SU-DHL-6 (cell line): ENCODE results near the gene CNOT8.

Experiments
- H2AFZ ChIP-seq: fragments of 200-600 bp; sonication (generic); 2 replicates; pipeline ENCODE4 v1.6.1; 2014; ENCODE audit warnings: low read depth, mild to moderate bottlenecking, moderate library complexity, mixed read lengths, antibody characterized with exemption, low read length; ENCODE audit not compliant: severe bottlenecking
- H3F3A ChIP-seq: fragments of 200-600 bp; shearing (Covaris generic); 2 replicates; pipeline ENCODE4 v1.6.0; 2016; ENCODE audit warnings: antibody characterized with exemption, mild to moderate bottlenecking; ENCODE audit not compliant: insufficient read depth
- H3K27ac ChIP-seq: fragments of 200-600 bp; sonication (generic); 2 replicates; pipeline ENCODE4 v1.5.1; 2016; ENCODE audit warnings: low read depth, mild to moderate bottlenecking, low read length, moderate library complexity, mixed read lengths
- H3K27me3 ChIP-seq: fragments of 200-600 bp; sonication (generic), shearing (Covaris generic); 2 replicates; pipeline ENCODE4 v1.6.0; 2014; ENCODE audit warnings: mild to moderate bottlenecking, low read length
- H3K36me3 ChIP-seq: fragments of 200-600 bp; sonication (generic); 2 replicates; pipeline ENCODE4 v1.6.1; 2014; ENCODE audit warnings: mild to moderate bottlenecking, low read length, mixed read lengths
- H3K4me2 ChIP-seq: fragments of 300-600, 200-600 bp; shearing (Covaris generic), sonication (generic); 2 replicates; pipeline ENCODE4 v1.6.0; 2014; ENCODE audit warnings: low read length, low read depth, mild to moderate bottlenecking; ENCODE audit not compliant: poor library complexity, severe bottlenecking
- H3K4me3 ChIP-seq: fragments of 200-600 bp; sonication (generic); 2 replicates; pipeline ENCODE4 v1.5.1; 2014; ENCODE audit warnings: antibody characterized with exemption, low read length, mild to moderate bottlenecking, mixed read lengths; ENCODE audit not compliant: insufficient read depth, poor library complexity, severe bottlenecking
- H3K79me2 ChIP-seq: fragments of 200-600 bp; sonication (generic); 2 replicates; pipeline ENCODE4 v1.6.1; 2014; ENCODE audit warnings: mild to moderate bottlenecking, low read length, moderate library complexity; ENCODE audit not compliant: insufficient read depth
- H3K9ac ChIP-seq: fragments of 200-600 bp; sonication (generic); 2 replicates; pipeline ENCODE4 v1.7.0; 2014; ENCODE audit warnings: mild to moderate bottlenecking, low read length
- H3K9me2 ChIP-seq: fragments of 200-600 bp; sonication (generic); replicated peaks from 2 replicates; pipeline ENCODE4 v1.6.1; 2014; ENCODE audit warnings: low read length; ENCODE audit not compliant: insufficient read depth
- H3K9me3 ChIP-seq: fragments of 200-600 bp; sonication (generic); 2 replicates; pipeline ENCODE4 v1.6.1; 2014; ENCODE audit warnings: low read length, mixed read lengths; ENCODE audit not compliant: insufficient read depth
- H4K20me1 ChIP-seq: fragments of 200-600 bp; sonication (generic); 2 replicates; pipeline ENCODE4 v1.6.1; 2014; ENCODE audit warnings: low read depth, mild to moderate bottlenecking, antibody characterized with exemption, low read length, moderate library complexity, mixed read lengths
- CTCF ChIP-seq: fragments of 200-600 bp; sonication (generic); IDR thresholded peaks from one replicate; pipeline ENCODE4 v1.5.1; 2017; ENCODE audit warnings: antibody characterized with exemption, mild to moderate bottlenecking, low read length, moderate library complexity; ENCODE audit not compliant: insufficient read depth, poor library complexity, severe bottlenecking
- EZH2phosphoT487 ChIP-seq: fragments of 200-600 bp; sonication (generic), shearing (Covaris generic); conservative IDR thresholded peaks from 2 replicates; pipeline ENCODE4 v1.6.1; 2018; ENCODE audit warnings: mild to moderate bottlenecking, antibody characterized with exemption, low read length, moderate library complexity, mixed read lengths

CNOT8 gene

GRCh38 chr5:154865466-154866184 lies 7.2 kb downstream of the CNOT8 start:
- H2AFZ ChIP-seq, result no peak overlapping the region
- peaks cover 47% of the 10 kb centered on the region for H3K36me3 ChIP-seq
- peaks cover 23% of the 10 kb centered on the region for H4K20me1 ChIP-seq
- no peak overlapping the region for H3K4me2 ChIP-seq
- H3K9me2 ChIP-seq, result no peaks in the 10 kb centered on the region
- no peak overlapping the region for H3K4me3 ChIP-seq
- no peaks in the 10 kb centered on the region for H3K27me3 ChIP-seq
- H3K79me2 ChIP-seq, result peaks cover 49% of the 10 kb centered on the region
- no peak overlapping the region for H3K27ac ChIP-seq
- no peaks in the 10 kb centered on the region for H3K9me3 ChIP-seq
- H3K9ac ChIP-seq, result no peak overlapping the region
- peaks cover 3% of the 10 kb centered on the region; the same call in 1 of the 2 replicates for H3F3A ChIP-seq
- no peak for TF ChIP-seq CTCF
- no peak for TF ChIP-seq EZH2phosphoT487

DNA sequence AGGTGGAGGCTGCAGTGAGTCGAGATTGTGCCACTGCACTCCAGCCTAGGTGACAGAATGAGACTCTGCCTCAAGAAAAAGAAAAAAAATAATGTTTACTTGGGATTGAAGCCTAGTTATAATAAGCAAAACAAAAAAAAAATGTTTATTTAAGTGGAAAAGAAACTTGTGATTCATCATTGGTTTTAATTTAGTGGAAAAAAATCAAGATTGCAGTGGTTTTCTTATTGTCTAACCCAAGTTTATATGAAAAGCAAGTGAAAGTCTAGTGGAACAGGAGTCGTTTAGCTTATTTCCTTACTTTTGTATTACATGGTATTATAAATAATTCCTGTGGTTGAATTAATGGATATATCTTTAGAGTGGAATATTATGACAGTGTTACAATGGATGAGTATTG lies 8.4 kb downstream of the CNOT8 start:
- no peak for TF ChIP-seq CTCF
- TF ChIP-seq EZH2phosphoT487, result no peak
- Histone ChIP-seq H3K79me2 (peaks cover 37% of the 10 kb centered on the region), H3K36me3 (peaks cover 55% of the 10 kb centered on the region)

DNA sequence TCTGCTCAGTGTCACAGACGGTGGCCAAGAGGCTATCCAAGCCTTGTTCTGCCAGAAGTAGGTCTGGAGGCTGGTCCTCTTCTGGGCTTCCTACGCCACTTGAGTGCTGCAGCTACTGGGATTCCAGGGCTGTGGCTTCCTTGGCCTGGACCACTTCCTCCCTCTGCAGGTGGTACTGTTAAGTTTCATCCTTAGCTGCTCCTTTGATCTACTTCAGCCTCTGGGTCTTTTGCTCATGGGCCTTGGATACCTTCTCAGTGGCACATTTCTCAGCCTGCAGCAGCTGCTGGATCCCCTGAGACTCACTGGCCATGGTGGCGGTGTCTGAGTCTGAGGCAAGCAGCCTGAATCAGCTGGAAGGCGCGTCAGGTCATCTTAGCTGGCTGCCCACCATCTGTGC lies 10.3 kb downstream of the CNOT8 start:
- Histone ChIP-seq H3F3A (peaks cover 3% of the 10 kb centered on the region; the same call in 1 of the 2 replicates), H3K36me3 (peaks cover 52% of the 10 kb centered on the region), H3K27ac (no peak overlapping the region), H3K27me3 (no peaks in the 10 kb centered on the region), H3K9ac (no peak overlapping the region), H3K4me3 (no peak overlapping the region), H3K9me3 (no peaks in the 10 kb centered on the region), H3K9me2 (no peaks in the 10 kb centered on the region), H3K79me2 (peaks cover 19% of the 10 kb centered on the region), H3K4me2 (no peak overlapping the region), H2AFZ (no peak overlapping the region), H4K20me1 (no peaks in the 10 kb centered on the region)
- no peak for TF ChIP-seq EZH2phosphoT487
- no peak for TF ChIP-seq CTCF

More for the DNA sequence above, 8.4 kb downstream of the CNOT8 start:
- Histone ChIP-seq H3K27ac (no peak overlapping the region), H3K9me3 (no peaks in the 10 kb centered on the region), H3F3A (peaks cover 3% of the 10 kb centered on the region; the same call in 1 of the 2 replicates), H3K9ac (no peak overlapping the region), H2AFZ (no peak overlapping the region), H3K4me2 (no peak overlapping the region), H4K20me1 (peaks cover 16% of the 10 kb centered on the region; the same call in 1 of the 2 replicates), H3K27me3 (no peaks in the 10 kb centered on the region), H3K4me3 (no peak overlapping the region), H3K9me2 (no peaks in the 10 kb centered on the region)
